ENCODE results near the gene GALNT10. TPM values are rescaled to one million over a fixed set of nuclear protein-coding genes. Genes with fewer than 3 reads are reported as not detected.

The GALNT10 gene
- total and polyA plus RNA-seq, 2 experiments from 2014 or later: 3.2 to 12.9 TPM

- no peak overlapping the region for H3K4me3 Mint-ChIP-seq
- Histone ChIP-seq H3K9me2 (ENCODE audit: insufficient read depth) (no peaks in the 10 kb centered on the region), H3K4me2 (no peak overlapping the region), H3K4me1 (ENCODE audit: insufficient read depth) (peaks cover 31% of the 10 kb centered on the region), H3F3A (replicated peaks; ENCODE audit: low read depth) (no peaks in the 10 kb centered on the region), H2AFZ (no peak overlapping the region), H3K27me3 (ENCODE audit: insufficient read depth) (no peaks in the 10 kb centered on the region), H3K4me3 (no peak overlapping the region), H3K27ac (ENCODE audit: low read depth) (no peak overlapping the region), H4K20me1 (replicated peaks; ENCODE audit: insufficient read depth) (no peaks in the 10 kb centered on the region), H3K36me3 (ENCODE audit: insufficient read depth) (no peaks in the 10 kb centered on the region), H3K79me2 (replicated peaks; ENCODE audit: insufficient read depth) (peaks cover 10% of the 10 kb centered on the region; the same call in 1 of the 2 replicates)
- TF ChIP-seq CREB1 (CRISPR knock-in tag; IDR thresholded peaks at IDR 0.05; ENCODE audit: low read depth) (no peak), ZNF114 (CRISPR knock-in tag; IDR thresholded peaks at IDR 0.05) (no peak), POLR2AphosphoS5 (IDR thresholded peaks at IDR 0.05; ENCODE audit: low read depth) (no peak), EZH2 (IDR thresholded peaks at IDR 0.05; ENCODE audit: low read depth, unreplicated experiment) (no peak), ZNF462 (CRISPR knock-in tag; IDR thresholded peaks at IDR 0.05) (no peak), REST (IDR thresholded peaks at IDR 0.05; ENCODE audit: unreplicated experiment) (no peak), JUNB (IDR thresholded peaks at IDR 0.05; ENCODE audit: unreplicated experiment) (no peak), ZNF331 (CRISPR knock-in tag; IDR thresholded peaks at IDR 0.05; ENCODE audit: low read depth) (no peak), NANOG (IDR thresholded peaks at IDR 0.05; ENCODE audit: borderline replicate concordance) (no peak), CTCF (conservative IDR thresholded peaks at IDR 0.05; ENCODE audit: low read depth in 2 of 2) (no peak), ETS1 (IDR thresholded peaks at IDR 0.05) (no peak), STAT1 (IDR thresholded peaks at IDR 0.05; ENCODE audit: unreplicated experiment) (no peak), EZH2phosphoT487 (IDR thresholded peaks at IDR 0.05; ENCODE audit: unreplicated experiment) (no peak)
- H3K27ac Mint-ChIP-seq: no peak overlapping the region; the same call in 1 of the 2 replicates
- peaks cover 4% of the 10 kb centered on the region for H3K27me3 Mint-ChIP-seq (ENCODE audit: insufficient read depth, low read depth, poor library complexity)
- DNase-seq (ENCODE audit: low spot score) (no peak), ATAC-seq (no peak)
- no peaks in the 10 kb centered on the region; the same call in 2 of the 3 replicates for H3K36me3 Mint-ChIP-seq (ENCODE audit: low read depth)
- H3K9me3 Mint-ChIP-seq: no peaks in the 10 kb centered on the region
- H3K4me1 Mint-ChIP-seq: peaks cover 47% of the 10 kb centered on the region
Observed at GRCh38 chr5:154200221-154200620, 9.7 kb downstream of the GALNT10 start.

All from GM23338 (cell line).